Fibroblast of skin of back (primary cell): Measurements from ENCODE around the gene REEP1.
A peak's percentile ranks its signal among the peaks of the same experiment; 100 is the strongest.
"Not testable (repeated sequence)": the region's sequence is repeated elsewhere in the genome, so short reads cannot be mapped to it uniquely, and the experiment has no call there.

Experiments used
- DNase-seq: peaks from one replicate; pipeline ENCODE4 v3.0.0-alpha.2; 2013

The REEP1 gene

DNA sequence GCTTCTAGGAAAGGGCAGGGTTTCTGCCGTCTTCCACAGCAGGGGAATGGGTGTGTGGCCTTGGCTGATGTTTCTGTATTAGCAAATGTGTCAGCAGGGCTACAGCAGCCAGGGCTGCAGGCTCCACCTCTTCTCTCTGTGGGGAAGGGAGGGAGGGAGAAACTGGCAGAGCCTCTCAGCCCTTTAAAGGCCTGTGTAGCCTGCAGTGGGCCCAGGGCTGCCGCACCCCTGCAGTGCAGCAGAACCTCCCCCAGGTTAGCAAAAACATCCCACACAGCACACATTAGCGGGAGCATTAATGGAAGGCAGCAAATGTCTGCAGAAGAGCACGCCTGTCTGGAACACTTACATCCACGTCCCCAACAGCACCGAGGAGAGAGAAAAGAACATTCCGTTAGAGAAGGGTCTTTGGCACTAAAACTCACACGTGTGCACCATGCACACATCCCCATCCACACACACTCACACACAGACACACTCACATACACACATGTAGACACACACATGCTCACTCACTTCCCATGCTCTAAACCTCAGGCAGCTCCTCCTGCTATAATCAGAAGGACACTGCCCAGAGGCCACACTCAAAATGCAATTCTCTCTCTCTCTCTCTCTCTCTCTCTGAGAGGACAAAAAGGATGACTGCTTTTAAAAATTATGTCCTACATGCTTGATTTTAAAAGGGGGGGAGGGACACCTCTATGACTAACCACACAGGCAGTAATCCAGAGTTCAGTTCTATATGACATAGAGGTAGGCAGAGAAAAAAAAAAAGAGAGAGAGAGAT is 114.1 kb downstream of the REEP1 start:
- peak; percentile 83 for DNase-seq

- peak; percentile 45 for DNase-seq
Measured at GRCh38 chr2:86221066-86221684, 116.3 kb downstream of the REEP1 start.

DNA sequence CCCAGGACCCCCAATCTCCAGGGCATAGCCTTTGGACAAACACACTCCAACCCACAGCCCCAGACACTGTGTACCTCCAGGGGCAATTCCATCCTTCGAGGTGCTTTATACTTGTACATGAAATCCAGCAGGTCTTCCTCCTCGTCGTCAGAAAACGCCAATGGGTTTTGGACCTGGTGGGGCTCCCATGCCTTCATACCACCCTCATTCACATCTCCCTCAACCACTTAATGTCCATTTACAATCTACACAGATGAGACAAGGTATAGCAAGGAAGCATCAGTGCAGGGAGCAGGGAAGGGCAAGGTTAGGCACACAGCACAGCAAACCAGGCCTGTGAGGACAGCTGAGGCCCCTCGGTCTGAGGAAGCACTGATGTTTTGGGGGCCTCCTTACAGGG is 117.5 kb downstream of the REEP1 start:
- no peak for DNase-seq

DNA sequence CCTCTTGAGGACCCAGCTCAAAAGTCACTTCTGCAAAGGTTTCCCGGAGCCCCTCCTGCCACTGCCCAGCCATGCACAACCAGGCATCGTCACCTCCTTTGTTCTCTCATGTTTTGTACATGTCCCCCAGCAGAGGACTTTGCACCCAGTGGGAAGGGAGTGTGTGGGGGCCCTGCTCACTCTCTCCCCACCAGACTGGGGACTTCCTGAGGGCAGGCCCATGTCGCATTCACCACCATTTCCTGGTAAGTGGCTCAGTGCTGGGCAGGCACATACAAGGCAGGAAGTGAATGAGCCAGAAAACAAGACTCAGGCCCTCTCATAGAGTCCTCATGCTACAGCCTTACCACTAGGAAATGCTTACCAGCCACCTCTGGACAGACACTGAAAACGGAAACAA is 119.3 kb downstream of the REEP1 start:
- DNase-seq, result no peak

DNA sequence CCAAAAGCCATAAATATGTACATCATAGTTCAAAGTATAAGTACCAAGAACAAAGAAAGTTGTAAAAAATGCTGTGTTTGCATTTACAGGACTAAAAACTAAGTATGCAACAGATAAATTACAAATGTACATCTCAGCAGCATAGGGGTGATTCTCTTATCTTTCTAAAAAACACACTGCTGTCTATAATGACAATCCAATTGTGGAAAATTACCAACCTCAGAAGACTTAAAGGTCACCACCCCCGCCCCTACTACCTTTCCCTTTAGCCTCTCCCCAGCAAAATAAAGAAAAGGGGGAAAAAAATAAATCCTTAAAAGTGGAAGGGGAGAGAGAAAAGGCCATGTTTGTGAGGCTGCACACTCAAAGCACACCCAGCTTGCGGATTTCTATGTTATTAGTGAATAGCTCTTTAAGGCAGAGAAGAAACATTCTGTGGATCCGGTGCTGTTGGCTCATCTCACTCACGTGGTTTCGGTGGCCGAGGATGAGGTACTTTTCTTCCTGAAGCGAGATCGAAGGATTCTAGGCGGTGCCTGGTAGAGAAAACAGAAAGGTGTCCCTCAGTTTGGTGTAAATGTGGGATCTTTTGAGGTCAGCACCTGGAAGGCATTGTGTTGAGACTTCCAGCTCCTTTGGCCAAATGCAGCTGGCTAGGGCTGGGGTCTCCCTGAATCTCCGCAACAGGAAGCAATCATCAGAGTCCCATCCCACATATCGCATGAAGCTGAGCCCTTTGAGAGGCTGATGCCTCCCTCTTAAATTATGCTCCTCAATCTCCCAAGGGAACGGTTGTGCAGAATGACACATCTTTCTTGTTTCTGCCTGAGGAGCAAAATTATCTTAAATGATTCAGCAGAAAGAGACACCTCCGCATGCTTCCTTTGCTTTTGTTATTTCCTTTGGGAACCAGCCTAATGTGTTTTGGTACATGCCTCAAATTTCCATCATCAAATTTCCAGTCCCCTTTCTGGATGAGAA is 120.6 kb downstream of the REEP1 start:
- DNase-seq, result peak; percentile 82

- no peak for DNase-seq
Measured at GRCh38 chr2:86214503-86214832, 123.0 kb downstream of the REEP1 start.

DNA sequence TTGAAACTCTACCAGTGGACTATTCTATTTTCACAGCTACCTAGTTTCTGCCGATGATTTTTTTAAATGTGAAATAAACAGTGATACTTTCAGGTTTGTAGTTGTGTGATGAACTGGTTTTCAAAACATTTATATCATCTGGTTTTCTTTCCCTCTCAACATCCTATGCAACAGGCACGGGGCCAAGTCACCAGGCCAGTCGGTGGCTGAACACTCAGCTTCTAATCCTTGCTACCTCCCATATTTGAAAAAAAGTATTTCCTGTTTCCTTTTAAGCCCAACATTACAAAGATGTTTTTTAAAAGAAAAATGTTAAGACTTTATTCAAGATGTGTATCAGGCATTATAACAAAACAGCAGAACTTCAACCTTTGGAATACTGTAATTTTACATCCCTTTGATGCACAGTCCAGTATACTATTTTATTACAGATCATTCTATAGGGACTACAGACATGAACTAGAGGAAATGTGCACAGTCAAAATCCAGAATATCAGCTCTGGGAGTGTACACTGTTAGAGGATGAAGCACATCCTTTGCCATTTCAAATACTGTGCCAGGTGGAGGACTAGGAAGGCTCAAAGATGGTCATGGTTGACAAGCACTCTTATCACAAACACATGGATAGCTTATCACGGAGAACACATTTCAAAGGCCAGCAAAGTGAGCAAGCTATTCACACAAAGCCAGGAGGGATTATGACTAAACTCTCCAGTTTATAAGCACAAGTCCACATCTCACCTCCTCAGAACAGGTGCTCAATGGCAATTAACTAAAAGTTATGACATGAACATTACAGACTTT is 123.5 kb downstream of the REEP1 start:
- peak; percentile 7 for DNase-seq

GRCh38 chr2:86213056-86213455 is 124.4 kb downstream of the REEP1 start:
- DNase-seq, result no peak

GRCh38 chr2:86211796-86212188 is 125.6 kb downstream of the REEP1 start:
- no peak for DNase-seq

- DNase-seq, result no peak
Measured at GRCh38 chr2:86211033-86211795, 126.2 kb downstream of the REEP1 start.

GRCh38 chr2:86204458-86204857 is 133.0 kb downstream of the REEP1 start:
- no peak for DNase-seq

- no peak for DNase-seq
Measured at GRCh38 chr2:86203614-86204013, 133.8 kb downstream of the REEP1 start.

DNA sequence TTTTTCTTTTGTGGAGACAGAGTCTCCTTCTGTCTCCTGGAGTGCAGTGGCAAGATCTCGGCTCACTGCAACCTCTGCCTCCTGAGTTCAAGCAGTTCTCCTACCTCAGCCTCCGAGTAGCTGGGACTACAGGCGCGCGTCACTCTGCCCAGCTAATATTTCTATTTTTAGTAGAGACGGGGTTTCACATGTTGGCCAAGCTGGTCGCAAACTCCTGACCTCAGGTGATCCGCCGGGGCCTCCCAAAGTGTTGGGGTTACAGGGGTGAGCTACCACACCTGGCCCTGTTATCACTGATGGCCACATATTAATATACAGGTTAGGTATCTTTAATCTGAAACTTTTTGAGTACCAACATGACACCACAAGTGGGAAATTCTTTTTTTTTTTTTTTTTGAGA is 134.7 kb downstream of the REEP1 start:
- DNase-seq, result no peak

DNA sequence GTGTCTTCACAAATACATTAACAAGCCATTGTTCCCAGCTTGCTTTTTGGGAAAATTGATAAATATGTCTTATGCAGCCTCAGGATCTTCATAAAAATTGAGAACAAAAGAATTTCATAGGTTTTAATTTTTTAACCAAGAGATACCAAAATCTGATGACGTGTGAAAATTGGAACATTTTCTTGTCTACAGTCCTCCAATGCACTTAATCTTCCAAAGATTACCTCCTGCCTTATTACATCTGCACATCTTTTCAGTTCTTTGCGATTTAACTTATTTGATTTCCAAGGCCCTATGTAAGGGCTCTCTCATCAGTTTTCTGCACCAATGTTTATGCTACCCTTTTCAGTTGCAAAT is 135.1 kb downstream of the REEP1 start:
- no peak for DNase-seq

GRCh38 chr2:86201671-86202335 is 135.6 kb downstream of the REEP1 start:
- peak; percentile 8 for DNase-seq

GRCh38 chr2:86200564-86200963 is 136.9 kb downstream of the REEP1 start:
- DNase-seq, result not testable (repeated sequence)

DNA sequence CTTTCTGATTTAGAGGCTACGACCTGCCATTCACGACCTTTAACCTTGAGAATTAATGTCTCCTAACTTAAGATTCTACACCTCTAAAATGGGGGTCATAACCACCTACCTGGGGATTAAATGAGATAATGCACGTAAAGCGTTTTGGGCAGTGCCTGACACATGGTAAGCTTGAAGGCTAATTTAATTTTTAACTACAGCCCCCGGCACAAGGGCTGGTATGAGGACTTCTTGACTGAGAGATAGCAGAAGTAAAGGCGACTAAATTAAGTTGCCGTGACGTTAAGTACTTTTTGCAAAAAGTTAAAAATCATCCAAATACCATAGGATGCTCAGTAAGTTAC is 137.6 kb downstream of the REEP1 start:
- DNase-seq, result no peak

- peak; percentile 18 for DNase-seq
Measured at GRCh38 chr2:86195808-86196387, 141.5 kb downstream of the REEP1 start.

GRCh38 chr2:86195055-86195807 is 142.2 kb downstream of the REEP1 start, which contains the start of gene IMMT:
Gene IMMT (minus strand): TSS chr2:86195462. CDS start chr2:86195382, 80 bp downstream.
- peak; percentile 97 for DNase-seq

- DNase-seq, result no peak
Measured at GRCh38 chr2:86194751-86195054, 142.7 kb downstream of the REEP1 start.
